Inflammatory macrophage treated with lipopolysaccharide for 4 hours (primary cell): ENCODE data around the gene CCDC201.
"Not testable (repeated sequence)": the region's sequence is repeated elsewhere in the genome, so short reads cannot be mapped to it uniquely, and the experiment has no call there.

Source experiments
- DNase-seq: peaks from one replicate; pipeline ENCODE4 v3.0.0-alpha.2; 2020

CCDC201 gene

DNA sequence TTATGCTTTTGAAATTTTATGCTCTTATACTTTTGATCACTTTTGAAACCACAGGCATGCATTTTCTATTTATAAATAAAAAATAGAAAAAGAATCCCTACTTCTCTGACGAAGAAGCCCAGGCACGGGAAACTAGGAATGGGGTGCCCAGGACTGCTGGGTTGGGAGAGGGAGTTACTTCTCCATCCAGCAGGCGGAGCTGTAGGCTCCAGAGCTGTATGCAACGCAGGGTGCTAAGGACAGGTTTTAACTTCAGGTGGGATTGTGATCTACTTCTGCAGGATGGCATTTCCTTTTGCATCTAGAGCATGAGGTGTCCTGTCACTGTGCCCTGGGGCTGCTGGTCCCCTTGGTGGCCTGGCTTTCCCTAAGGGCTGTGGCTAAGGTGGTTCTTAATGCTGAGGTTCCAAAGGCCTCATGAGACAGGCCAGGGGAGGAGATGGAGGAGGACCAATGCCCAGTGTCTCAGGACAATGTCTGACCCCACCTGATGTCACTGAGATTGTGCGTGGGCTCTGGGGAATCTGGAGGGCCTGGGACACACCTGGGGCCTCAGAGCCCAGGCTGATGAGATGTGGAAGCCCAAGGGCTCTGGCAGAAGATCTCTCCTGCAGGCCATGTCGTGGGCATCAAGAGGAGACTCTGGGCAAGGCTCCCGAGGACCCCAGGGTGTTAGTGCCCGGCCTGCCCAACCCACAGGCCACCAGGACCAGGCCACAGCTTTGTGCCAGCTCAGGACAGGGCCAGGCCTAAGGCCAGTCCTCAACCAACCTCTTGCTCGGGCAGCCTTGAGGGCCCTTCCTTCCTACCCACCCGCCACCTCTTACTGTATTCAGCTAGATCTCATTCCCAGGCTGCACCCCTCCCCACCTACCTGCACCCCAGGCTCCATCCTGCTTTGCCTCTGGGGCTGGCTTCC is 507 bp downstream of the CCDC201 start:
- no peak for DNase-seq

DNA sequence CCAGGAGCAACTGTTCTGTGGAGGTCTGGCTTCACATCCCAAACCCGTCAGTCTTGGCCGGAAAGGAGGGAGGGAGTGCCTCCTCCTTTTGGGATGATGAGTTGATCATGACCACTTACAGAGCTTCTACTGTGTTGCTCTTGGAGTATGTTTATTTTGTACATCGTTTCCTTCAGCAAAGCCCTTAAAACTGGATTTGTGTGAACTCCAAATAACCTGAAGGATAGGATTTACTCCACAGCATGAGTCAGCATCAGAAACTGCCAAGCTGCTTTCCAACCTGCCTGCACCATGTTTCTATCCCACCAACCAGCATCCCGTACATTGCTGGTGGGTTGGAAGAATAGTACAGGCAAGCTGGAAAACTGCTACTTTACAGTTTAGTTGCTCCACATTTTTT is 3.5 kb downstream of the CCDC201 start:
- no peak for DNase-seq

DNA sequence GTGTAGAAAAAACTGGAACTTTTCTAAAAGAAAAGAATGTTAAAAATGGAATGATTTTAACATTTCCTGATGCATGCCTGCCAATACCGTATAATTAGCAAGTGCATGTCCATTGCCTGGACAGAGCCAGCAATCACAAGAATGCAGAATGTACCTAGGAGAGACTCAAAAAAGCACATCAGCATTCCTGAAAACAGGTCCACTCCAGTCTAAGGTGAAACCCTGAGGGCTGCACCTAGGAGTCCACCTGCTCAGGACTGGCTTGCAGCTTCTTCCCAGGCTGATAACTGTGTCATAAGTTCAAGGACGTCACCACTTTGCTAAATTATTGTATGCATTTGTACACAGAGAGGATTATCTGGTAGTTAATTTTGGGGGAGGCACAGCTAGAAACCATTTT is 5.4 kb downstream of the CCDC201 start:
- DNase-seq: no peak

DNA sequence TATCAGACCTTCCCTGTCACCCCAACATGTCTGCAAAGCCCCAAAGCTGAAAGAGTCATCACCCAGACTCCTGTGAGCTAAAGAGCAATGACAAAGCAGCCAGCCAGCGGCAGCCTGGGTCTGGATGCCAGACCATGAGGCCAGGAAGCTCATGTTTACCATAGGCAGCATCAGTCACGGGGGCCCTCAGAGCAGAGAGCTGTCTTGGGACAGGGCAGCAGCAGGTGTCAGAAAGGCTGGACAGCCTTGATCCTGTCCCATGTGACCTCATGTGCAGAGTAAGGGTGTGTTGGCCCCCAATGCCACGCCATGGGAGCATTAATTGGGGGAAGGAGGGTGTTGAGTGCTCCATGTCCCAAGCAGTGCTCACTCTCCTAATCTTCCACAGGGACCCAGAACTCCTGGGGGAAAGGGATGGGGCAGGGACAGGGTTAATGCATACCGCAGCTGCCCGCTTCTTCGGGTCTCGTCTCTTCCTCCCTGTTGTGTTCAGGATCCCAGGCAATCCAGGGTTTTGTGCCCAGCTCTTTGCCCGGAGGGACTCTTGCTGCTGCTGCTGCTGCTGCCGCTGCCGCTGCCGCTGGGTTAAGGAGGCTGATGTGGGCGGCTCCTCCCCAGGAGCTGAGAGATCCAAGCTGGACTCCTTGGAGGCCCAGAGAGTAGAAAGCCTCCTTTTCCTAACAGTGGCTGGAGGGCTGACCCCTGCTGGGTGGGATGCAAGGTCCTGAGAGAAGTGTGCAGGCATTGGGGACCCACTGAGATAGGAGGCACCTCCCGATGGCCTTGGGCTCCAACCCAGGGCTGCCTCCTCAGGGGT is 7.1 kb downstream of the CCDC201 start:
- no peak for DNase-seq

DNA sequence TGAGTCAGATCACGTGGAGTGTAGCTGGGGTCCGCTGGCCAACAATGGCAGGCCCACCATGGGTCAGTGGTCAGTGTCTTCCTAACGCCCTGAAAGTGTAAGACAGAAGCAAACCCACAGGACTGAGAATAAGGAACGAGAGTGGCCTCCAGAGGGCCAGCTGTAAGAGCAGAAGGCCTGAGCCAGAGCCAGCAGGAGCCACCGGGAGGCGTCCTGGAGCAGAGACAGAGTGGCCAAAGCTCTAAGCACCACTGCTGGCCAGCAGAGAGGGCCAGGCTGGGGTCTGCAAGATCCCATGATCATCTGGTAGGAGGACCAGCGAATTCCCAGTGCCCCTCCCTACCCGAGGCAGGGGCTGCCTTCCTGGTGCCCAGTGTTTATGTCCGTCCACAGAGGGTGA is 9.2 kb downstream of the CCDC201 start:
- DNase-seq: no peak

DNA sequence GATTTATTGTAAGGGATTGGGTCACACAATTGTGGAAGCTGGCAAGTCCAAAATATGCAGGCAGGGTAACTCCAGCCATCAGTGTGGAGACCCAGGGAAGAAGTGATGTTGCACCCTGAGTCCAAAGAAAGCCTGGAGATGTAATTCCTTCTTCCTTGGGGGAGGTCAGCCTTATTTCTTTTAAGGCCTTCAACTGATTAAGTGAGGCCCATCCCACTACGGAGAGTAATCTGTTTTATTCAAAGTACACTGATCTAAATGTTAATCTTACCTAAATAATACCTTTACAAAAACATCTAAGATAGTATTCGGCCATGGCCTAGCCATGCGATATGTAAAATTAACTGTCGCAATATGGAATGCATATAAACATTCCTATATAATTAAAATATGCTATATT is 16.0 kb downstream of the CCDC201 start:
- not testable (repeated sequence) for DNase-seq

DNA sequence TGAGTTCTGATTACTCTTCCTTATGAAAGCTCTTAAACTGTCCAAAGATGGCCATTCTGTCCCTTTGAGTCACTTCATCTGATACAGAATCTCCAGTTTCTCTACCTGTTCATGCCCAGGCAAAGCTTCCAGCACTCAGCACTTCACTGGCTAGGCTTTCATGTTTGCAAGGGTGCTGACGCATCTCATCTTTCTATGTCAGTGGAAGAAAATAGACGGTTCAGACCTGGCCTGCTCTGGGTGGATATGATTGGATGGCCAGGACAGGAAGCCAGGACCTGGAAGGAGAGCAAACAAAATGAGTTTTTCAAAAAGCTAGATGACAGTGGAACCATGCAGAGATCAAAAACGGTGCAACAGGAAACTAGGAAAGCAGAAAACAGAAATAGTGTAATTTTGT is 17.2 kb downstream of the CCDC201 start:
- DNase-seq: not testable (repeated sequence)

DNA sequence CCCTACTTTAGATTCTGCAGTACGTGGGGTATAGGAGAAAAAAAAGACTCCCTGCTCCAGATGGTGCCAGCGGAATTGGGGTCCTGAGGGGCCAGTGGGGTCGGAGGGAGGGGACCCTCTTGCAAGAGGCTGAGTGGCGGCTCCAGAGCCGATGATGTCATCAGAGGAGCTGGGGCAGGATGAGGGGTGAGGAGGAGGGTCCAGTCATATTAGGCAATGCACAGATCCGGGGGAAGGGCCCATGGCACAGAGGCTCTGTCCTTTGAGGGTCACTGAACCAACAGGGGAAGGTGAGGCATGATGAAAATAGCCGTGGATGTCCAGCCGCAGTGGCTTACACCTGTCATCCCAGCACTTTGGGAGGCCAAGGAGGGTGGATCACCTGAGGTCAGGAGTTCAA is 19.4 kb downstream of the CCDC201 start:
- DNase-seq: not testable (repeated sequence)

DNA sequence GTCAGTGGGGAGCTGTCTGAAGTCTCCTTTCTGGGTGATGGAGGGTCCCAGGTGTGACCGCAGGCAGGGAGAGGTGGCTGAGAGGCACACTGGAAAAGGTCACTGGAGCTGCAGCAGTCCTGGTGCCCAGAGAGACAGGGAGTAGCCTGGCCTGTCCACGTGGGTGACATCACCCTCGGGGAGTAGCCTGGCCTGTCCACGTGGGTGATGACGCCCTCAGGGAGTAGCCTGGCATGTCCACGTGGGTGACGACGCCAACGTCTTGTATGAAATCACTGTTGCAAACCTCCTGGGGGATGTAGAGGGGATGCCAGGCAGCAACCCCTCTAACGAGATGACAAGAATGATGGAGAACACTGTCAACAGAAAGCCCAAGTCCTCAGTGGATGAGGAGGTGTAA is 19.9 kb downstream of the CCDC201 start:
- not testable (repeated sequence) for DNase-seq

DNA sequence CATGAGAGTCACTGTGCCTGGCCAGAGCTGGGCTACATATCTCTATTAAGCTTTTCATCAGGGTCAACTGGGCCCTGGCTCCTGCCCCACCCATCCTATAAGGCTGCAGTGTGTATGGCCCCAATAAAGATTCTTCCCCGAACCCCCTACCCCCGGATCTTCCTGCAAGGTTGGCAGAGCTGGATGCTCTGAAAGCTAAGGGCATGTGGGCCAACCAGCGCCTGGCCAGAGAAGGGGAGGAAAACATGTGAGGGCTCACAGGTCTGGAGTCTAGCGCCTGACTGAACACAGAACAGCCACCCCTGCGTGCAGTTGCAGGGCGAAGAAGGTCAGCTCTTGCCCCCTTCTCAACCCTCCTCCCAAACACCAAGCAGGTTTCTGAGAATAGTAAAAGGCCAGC is 24.1 kb downstream of the CCDC201 start:
- not testable (repeated sequence) for DNase-seq

DNA sequence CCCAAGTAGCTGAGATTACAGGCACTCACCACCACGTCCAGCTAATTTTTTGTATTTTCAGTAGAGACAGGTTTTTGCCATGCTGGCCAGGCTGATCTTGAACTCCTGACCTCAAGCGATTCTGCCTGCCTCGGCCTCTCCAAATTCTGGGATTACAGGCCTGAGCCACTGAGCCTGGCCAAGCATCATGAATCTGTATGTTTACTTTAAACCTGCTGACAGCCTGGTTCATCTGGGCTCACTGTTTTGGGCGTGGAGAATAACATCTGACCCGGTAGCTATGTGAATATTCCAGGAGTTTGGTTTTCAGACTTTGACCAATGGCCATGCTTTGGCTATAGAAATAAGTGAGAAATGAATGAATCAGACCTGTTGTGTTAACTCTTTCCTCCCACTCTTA is 26.3 kb downstream of the CCDC201 start:
- DNase-seq: not testable (repeated sequence)

DNA sequence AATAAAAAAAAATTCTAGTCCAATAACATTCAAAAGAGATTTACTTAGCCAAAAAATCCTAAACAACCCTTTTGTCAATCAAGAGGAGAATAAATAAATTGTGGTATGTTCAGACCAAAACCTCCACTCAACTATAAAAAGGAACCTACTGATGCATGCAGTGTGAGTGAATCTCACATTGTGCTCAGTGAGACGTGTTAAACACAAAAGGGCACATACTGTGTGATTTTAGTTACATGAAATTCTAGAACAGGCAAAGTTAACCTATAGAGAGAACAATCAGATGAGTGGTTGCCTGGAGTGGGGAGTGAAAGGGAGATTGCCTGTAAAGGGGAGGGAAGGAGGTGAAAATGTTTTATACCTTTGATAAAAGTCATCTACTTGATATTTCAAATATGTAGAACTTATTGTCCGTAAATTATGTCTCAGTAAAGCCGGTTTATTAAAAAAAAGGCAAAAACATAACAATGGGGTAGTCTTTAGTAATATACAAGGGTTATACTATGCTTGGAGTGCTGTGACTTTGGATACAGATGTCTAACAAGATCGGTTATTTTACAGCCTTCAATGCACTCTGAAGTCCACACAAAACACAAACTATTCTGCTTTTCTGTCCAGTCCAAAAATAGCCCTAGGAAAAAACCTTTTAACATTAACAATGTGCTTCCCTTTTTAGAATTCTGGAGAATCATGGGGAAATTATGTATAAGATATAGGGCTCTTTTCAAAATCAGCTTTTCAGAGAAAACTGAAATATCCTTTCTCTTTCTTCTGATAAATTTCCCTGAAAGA is 30.8 kb downstream of the CCDC201 start:
- not testable (repeated sequence) for DNase-seq

DNA sequence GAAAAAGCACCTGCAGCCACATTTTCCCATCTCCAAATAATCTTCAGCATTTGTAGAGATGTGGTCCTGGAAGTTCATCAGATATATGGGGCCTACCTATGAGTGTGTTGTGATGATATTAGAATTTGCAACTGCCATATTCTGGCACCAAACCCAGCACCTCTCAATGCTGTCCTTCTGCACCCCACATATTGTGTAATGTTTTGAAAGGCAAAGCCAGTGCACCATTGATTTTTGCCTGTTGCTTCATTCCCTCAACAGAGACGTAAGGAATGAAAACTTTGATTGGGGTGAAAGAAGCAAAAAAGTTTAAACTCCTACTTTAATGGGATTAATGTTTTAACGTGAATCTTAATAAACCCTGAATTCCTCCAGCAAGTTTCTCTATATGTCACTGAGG is 34.0 kb downstream of the CCDC201 start:
- not testable (repeated sequence) for DNase-seq

DNA sequence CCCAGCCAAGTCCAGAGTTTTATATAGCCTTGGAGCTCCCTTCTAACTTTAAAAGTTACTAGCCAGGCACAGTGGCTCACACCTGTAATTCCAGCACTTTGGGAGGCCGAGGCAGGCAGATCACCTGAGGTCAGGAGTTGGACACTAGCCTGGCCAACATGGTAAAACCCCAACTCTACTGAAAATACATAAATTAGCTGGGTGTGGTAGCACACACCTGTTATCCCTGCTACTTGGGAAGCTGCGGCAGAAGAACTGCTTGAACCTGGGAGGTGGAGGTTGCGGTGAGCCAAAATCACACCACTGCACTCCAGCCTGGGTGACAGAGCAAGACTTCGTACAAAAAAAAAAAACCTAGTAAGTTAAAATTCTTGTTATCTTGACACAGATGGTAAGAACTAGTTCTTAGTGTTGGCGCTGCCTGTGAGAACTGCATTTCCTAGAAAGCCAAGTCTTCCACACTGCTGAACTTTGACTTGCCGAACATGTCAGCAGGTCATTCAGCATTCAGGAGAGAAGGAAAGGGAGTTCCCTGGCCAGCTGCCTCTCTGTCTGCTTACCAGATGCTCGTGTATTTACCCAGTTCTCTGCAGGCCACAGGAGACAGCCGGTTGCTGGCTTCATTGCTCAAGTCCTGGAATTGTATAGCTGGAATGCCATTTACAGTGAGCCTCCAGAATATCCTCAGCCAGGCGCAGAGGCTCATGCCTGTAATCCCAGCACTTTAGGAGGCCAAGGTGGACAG is 40.3 kb downstream of the CCDC201 start:
- DNase-seq: not testable (repeated sequence)

DNA sequence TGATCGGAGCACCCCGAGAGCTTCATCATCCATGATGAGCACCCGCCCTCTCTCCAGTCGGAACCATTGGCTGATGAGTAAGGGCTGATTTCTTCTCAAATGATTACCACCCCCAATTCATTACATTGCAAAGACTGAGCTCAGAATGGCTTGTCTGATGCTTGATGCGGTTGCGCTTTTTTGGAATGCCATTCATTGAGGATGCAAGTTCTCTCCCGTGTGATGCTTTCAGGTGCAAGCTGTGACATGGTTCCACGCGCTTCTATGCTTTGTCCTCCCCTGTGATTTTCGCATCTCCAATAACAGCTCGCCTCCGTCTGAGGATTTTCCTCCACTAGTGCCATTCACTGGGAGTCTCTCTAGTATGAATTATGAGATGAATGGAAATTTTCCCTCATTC is 43.0 kb downstream of the CCDC201 start:
- DNase-seq: not testable (repeated sequence)

DNA sequence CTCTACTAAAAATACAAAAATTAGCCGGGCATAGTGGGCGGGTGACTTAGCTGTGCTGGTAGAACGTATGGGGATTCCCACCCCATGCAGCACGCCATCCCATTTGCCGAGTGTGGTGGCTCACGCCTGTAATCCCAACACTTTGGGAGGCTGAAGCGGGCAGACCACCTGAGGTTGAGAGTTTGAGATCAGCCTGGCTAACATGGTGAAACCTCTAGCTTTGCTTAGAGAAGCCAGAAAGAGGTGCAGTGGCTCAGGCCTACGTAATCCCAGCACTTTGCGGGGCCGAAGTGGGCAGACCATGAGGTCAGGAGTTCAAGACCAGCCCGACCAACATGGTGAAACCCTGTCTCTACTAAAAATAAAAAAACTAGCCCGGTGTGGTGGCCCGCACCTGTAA is 45.2 kb downstream of the CCDC201 start:
- not testable (repeated sequence) for DNase-seq

DNA sequence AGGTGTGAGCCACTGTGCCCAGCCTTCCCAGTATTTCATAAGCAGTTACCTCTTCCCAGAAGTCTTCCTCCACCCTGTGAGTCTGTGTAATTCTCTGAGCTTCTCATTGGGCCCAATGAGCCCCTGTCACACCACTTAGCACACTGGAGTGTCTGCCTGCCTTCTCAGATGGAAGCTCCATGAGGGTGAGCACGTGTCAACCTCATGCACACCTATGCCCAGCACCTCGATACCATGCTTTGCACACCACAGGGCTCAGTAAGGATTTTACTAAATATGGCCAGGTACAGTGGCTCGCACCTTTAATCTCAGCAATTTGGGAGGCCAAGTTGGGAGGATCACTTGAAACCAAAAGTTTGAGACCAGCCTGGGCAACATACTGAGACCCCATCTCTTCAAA is 46.3 kb downstream of the CCDC201 start:
- DNase-seq: not testable (repeated sequence)

DNA sequence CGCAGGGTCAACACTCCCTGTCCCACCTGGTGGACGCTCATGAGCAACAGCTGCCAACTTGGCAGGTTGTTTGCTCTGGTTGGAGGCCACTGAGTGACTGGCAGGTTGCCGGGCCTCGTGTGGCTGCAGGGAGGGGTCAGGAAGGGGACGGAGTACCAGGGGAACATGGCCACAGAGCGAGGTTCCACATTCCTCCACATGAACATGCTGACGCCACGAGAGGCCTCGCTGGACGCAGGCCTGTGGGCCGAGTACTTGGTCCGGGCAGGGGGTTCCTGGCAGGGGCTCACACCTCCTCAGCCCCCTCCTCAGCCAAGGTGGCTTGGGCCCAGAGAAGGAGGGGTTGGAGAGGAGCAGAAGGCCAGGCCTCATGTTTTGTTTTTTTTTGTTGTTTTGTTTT is 54.1 kb downstream of the CCDC201 start:
- DNase-seq: not testable (repeated sequence)

DNA sequence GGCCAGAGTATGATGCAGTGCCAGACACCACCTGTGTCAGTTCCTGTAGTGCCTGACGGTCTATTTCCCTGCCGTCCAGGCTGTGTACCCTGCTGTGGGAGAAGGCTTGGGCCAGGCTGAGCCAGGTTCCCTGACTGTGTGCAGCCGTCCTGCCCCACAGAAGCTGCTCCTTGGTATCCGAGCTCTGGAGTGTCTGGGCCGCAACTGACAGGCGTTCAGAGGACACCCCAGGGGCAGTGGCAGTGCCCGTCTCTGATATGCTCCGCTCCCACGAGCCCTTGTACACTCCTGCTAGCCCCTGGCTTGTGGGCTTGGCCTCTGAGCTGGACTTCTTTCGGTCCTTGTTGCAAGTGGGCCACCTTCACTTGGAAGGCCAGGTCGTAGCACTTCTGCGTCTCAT is 55.0 kb downstream of the CCDC201 start:
- DNase-seq: not testable (repeated sequence)

DNA sequence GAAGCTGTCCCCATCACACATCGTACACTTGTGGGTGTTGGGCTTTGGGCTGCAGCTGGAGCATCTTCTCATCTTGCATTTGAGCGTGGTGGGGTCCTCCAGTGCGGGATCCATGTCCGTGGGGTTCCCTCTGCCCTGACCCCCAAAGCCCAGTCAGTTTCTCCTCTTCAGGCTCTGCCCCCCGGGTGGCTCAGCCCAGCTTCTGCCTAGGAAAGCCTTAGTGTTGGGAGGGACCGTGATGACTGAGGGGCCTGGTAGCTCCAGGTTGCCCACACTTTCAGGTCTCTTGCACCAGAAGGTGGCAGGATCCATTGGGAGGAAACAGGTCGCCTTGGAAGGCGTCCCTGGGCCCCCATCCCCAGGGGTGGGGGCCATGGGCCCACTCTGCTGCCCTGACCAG is 55.9 kb downstream of the CCDC201 start:
- not testable (repeated sequence) for DNase-seq

DNA sequence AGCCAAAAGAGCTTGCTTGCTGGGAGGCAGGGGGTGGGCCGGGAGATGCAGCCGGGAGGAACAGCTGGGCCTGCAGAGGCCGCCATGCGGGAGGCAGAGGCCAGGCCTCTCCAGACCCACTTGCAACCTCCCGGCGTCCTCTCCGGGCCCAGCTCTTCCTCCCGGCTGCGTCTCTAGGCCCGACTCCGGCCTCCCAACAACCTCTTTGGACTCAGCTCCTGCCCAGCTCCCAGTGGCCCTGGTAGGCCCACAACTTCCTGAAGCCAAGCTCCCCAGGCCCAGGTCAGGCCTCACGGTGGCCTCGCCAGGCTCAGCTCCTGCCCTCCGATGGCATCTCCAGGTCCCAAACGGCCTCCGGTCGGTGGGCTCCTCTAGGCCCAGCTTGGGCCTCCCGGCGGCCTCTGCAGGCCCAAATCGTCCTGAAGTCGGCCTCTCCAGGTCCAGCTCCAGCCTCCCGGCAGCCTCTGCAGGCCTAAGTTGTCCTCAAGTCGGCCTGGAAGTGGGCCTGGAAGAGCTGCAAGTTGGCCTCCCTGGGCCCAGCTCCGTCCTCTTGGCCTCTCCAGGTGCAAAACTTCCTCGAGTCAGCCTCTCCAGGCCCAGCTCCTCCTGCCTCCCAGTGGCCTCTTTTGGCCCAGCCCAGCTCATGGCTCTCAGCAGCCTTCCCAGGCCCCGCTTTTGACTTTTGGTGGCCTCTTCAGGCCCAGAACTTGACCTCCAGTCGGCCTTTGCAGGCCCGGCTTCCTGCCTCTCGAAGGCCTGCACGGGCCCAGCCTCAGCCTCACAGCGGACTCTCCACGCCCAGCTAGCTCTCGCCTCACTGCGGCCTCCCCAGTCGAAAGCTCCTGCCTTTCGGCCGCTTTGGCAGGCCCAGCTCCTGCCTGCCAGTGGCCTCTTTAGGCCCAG is 58.4 kb downstream of the CCDC201 start:
- not testable (repeated sequence) for DNase-seq
